HG02642 (cell line): Measurements from ENCODE around the gene RTN4.

Experiments
- ATAC-seq: cut with Tn5 transposase; IDR thresholded peaks from one replicate; pipeline ENCODE4 v1.9.1; 2021; ENCODE audit warnings: mild to moderate bottlenecking; ENCODE audit not compliant: unreplicated experiment, poor library complexity

Gene RTN4

GRCh38 chr2:54957321-54957999, 92.8 kb downstream of the RTN4 start:
- ATAC-seq, result no peak

- ATAC-seq, result no peak
Observed at GRCh38 chr2:54956111-54956627, 94.1 kb downstream of the RTN4 start.

GRCh38 chr2:54955358-54956110, 94.7 kb downstream of the RTN4 start:
- ATAC-seq, result no peak

- no peak for ATAC-seq
Observed at GRCh38 chr2:54954705-54955357, 95.4 kb downstream of the RTN4 start.

GRCh38 chr2:54954158-54954557, 96.1 kb downstream of the RTN4 start:
- ATAC-seq, result no peak

GRCh38 chr2:54952978-54953456, 97.2 kb downstream of the RTN4 start:
- ATAC-seq, result no peak

GRCh38 chr2:54952425-54952824, 97.8 kb downstream of the RTN4 start:
- no peak for ATAC-seq

- no peak for ATAC-seq
Observed at GRCh38 chr2:54950811-54951210, 99.4 kb downstream of the RTN4 start.

GRCh38 chr2:54949431-54949830, 100.8 kb downstream of the RTN4 start:
- no peak for ATAC-seq

GRCh38 chr2:54948120-54948519, 102.1 kb downstream of the RTN4 start:
- no peak for ATAC-seq

GRCh38 chr2:54947646-54948045, 102.6 kb downstream of the RTN4 start:
- ATAC-seq, result no peak

- no peak for ATAC-seq
Observed at GRCh38 chr2:54947136-54947535, 103.1 kb downstream of the RTN4 start.

GRCh38 chr2:54946220-54946805, 103.9 kb downstream of the RTN4 start:
- ATAC-seq, result no peak

GRCh38 chr2:54945391-54946219, 104.6 kb downstream of the RTN4 start:
- no peak for ATAC-seq

GRCh38 chr2:54944724-54945326, 105.4 kb downstream of the RTN4 start:
- ATAC-seq, result no peak

- ATAC-seq, result no peak
Observed at GRCh38 chr2:54942373-54942772, 107.9 kb downstream of the RTN4 start.

- no peak for ATAC-seq
Observed at GRCh38 chr2:54941248-54941984, 108.8 kb downstream of the RTN4 start.

- ATAC-seq, result no peak
Observed at GRCh38 chr2:54940723-54941122, 109.5 kb downstream of the RTN4 start.
